ENCODE data around the gene NSDHL. TPM values are rescaled to one million over a fixed set of nuclear protein-coding genes. Genes with fewer than 3 reads are reported as not detected.
"Not testable (repeated sequence)": the region's sequence is repeated elsewhere in the genome, so short reads cannot be mapped to it uniquely, and the experiment has no call there.

The NSDHL gene
- total RNA-seq, 1 donor from 2014 or later = 12.5 TPM

GRCh38 chrX:152905081-152905420, 74.2 kb downstream of the NSDHL start:
- DNase-seq (ENCODE audit: low spot score) = no peak
- intact Hi-C loops (cut with DNase I) = no loop called here

GRCh38 chrX:152907084-152907651, 76.3 kb downstream of the NSDHL start:
- no peak for DNase-seq (ENCODE audit: low spot score)
- intact Hi-C loops (cut with DNase I) = no loop called here

- intact Hi-C loops (cut with DNase I) = no loop called here
- no peak for DNase-seq (ENCODE audit: low spot score)
These were observed 77.6 kb downstream of the NSDHL start for GRCh38 chrX:152908486-152908885.

- DNase-seq (ENCODE audit: low spot score); intact Hi-C loops (cut with DNase I): not testable (repeated sequence)
These were observed 79.2 kb downstream of the NSDHL start for GRCh38 chrX:152910018-152910417.

- DNase-seq (ENCODE audit: low spot score) = no peak
- intact Hi-C loops (cut with DNase I) = no loop called here
These were observed 81.2 kb downstream of the NSDHL start for GRCh38 chrX:152912106-152912505.

GRCh38 chrX:152912641-152913040, 81.8 kb downstream of the NSDHL start:
- intact Hi-C loops (cut with DNase I) = no loop called here
- DNase-seq (ENCODE audit: low spot score) = no peak

- no peak for DNase-seq (ENCODE audit: low spot score)
- intact Hi-C loops (cut with DNase I) = no loop called here
These were observed 82.5 kb downstream of the NSDHL start for GRCh38 chrX:152913346-152913745.

- DNase-seq (ENCODE audit: low spot score) = no peak
- intact Hi-C loops (cut with DNase I) = no loop called here
These were observed 83.0 kb downstream of the NSDHL start for GRCh38 chrX:152913910-152914309.

- intact Hi-C loops (cut with DNase I) = no loop called here
- DNase-seq (ENCODE audit: low spot score) = no peak
These were observed 84.8 kb downstream of the NSDHL start for GRCh38 chrX:152915541-152916241.

- DNase-seq (ENCODE audit: low spot score) = no peak
These were observed 87.1 kb downstream of the NSDHL start for GRCh38 chrX:152917656-152918579.

GRCh38 chrX:152918707-152919106, 87.8 kb downstream of the NSDHL start:
- intact Hi-C loops (cut with DNase I) = no loop called here
- no peak for DNase-seq (ENCODE audit: low spot score)

More at GRCh38 chrX:152917656-152918579, 87.1 kb downstream of the NSDHL start:
- intact Hi-C loops (cut with DNase I) = no loop called here

Other genes starting within 250 kb of the NSDHL start
- gene GABRQ, start 193.2 kb upstream of the NSDHL start, total RNA-seq = not detected
- not detected for gene MAGEA3, start 132.3 kb upstream of the NSDHL start, total RNA-seq
- not detected for gene CSAG2, start 121.8 kb upstream of the NSDHL start, total RNA-seq
- gene MAGEA2B, start 116.4 kb upstream of the NSDHL start, total RNA-seq = not detected
- gene CSAG1, start 97.3 kb upstream of the NSDHL start, total RNA-seq = not detected
- gene MAGEA12, start 97.3 kb upstream of the NSDHL start, total RNA-seq = not detected
- gene MAGEA2, start 77.2 kb upstream of the NSDHL start, total RNA-seq = not detected
- not detected for gene CSAG3, start 71.8 kb upstream of the NSDHL start, total RNA-seq
- gene MAGEA6, start 61.4 kb upstream of the NSDHL start, total RNA-seq = not detected
- 22.3 TPM for gene CETN2, start 306 bp upstream of the NSDHL start, total RNA-seq
- 1.4 TPM for gene ZNF185, start 67.0 kb downstream of the NSDHL start, total RNA-seq
- not detected for gene PNMA5, start 163.1 kb downstream of the NSDHL start, total RNA-seq
- 0.48 TPM for gene PNMA3, start 225.4 kb downstream of the NSDHL start, total RNA-seq
- gene PNMA6A, start 241.4 kb downstream of the NSDHL start, total RNA-seq = 0.78 TPM